ENCODE results near the gene REEP1. TPM values are rescaled to one million over a fixed set of nuclear protein-coding genes. Genes with fewer than 3 reads are reported as not detected.

Gene REEP1
- total RNA-seq, 1 experiment from 2014 or later, result 0.23 TPM

GRCh38 chr2:86301009-86301408 is 36.4 kb downstream of the REEP1 start:
- ChIA-PET POLR2A (no interaction called here), CTCF (no interaction called here)
- TF ChIP-seq CTCF (IDR thresholded peaks at IDR 0.05) (no peak), POLR2AphosphoS5 (IDR thresholded peaks at IDR 0.05; ENCODE audit: low read depth, low read length) (no peak), REST (IDR thresholded peaks at IDR 0.05; ENCODE audit: insufficient read depth in 1 of 2, low read depth in 2 of 2, low read length in 1 of 2) (no peak), TCF7L2 (IDR thresholded peaks at IDR 0.05; ENCODE audit: low read depth, low read length) (no peak), SIN3A (IDR thresholded peaks at IDR 0.05; ENCODE audit: borderline replicate concordance, insufficient read depth, low read depth, low read length) (no peak)
- in situ Hi-C loops (cut with HindIII; ENCODE audit: low pct_unique_long_range_greater_than_20kb, low sequenced_read_pairs) (no loop called here), intact Hi-C loops (cut with micrococcal nuclease; ENCODE audit: unreplicated experiment) (no loop called here)
- Histone ChIP-seq H3K36me3 (ENCODE audit: control insufficient read depth, insufficient read depth, low read length) (no peaks in the 10 kb centered on the region), H3K9me3 (ENCODE audit: control insufficient read depth, insufficient read depth, low read depth, low read length) (no peaks in the 10 kb centered on the region), H3K4me1 (ENCODE audit: control insufficient read depth, insufficient read depth, low read length) (no peaks in the 10 kb centered on the region), H3K4me3 (ENCODE audit: low read depth in 2 of 2, low read length in 2 of 2) (no peak overlapping the region), H3K27me3 (ENCODE audit: control insufficient read depth, insufficient read depth, low read length) (peaks cover 12% of the 10 kb centered on the region), H3K27ac (ENCODE audit: low read length) (no peak overlapping the region)
- no peak for DNase-seq (ENCODE audit: low read depth, low spot score)
- no peak for ATAC-seq
- no TSS peak for BruUV-seq (replicated peaks)

GRCh38 chr2:86300496-86300895 is 36.9 kb downstream of the REEP1 start:
- CTCF ChIA-PET, result no interaction called here
- no peak for TF ChIP-seq TCF7L2 (IDR thresholded peaks at IDR 0.05; ENCODE audit: low read depth, low read length)
- no peak for TF ChIP-seq CTCF (IDR thresholded peaks at IDR 0.05)
- TF ChIP-seq POLR2AphosphoS5 (IDR thresholded peaks at IDR 0.05; ENCODE audit: low read depth, low read length), result no peak
- TF ChIP-seq SIN3A (IDR thresholded peaks at IDR 0.05; ENCODE audit: borderline replicate concordance, insufficient read depth, low read depth, low read length), result no peak
- TF ChIP-seq REST (IDR thresholded peaks at IDR 0.05; ENCODE audit: insufficient read depth in 1 of 2, low read depth in 2 of 2, low read length in 1 of 2), result no peak
- DNase-seq (ENCODE audit: low read depth, low spot score) (no peak), ATAC-seq (no peak)
- Histone ChIP-seq H3K27me3 (ENCODE audit: control insufficient read depth, insufficient read depth, low read length) (peaks cover 12% of the 10 kb centered on the region), H3K36me3 (ENCODE audit: control insufficient read depth, insufficient read depth, low read length) (no peaks in the 10 kb centered on the region), H3K4me3 (ENCODE audit: low read depth in 2 of 2, low read length in 2 of 2) (no peak overlapping the region), H3K9me3 (ENCODE audit: control insufficient read depth, insufficient read depth, low read depth, low read length) (no peaks in the 10 kb centered on the region), H3K27ac (ENCODE audit: low read length) (no peak overlapping the region), H3K4me1 (ENCODE audit: control insufficient read depth, insufficient read depth, low read length) (no peaks in the 10 kb centered on the region)
- BruUV-seq (replicated peaks), result no TSS peak
- POLR2A ChIA-PET, result no interaction called here
- intact Hi-C loops (cut with micrococcal nuclease; ENCODE audit: unreplicated experiment), result no loop called here
- in situ Hi-C loops (cut with HindIII; ENCODE audit: low pct_unique_long_range_greater_than_20kb, low sequenced_read_pairs), result no loop called here

Data from Panc1 (cell line).